ENCODE results near the gene NPIPA3.

- no peak for TF ChIP-seq POLR2A (IDR thresholded peaks at IDR 0.05; ENCODE audit: low read depth, low read length)
- TF ChIP-seq POLR2AphosphoS5 (IDR thresholded peaks at IDR 0.05; ENCODE audit: low read depth, low read length): no peak
Measured at GRCh38 chr16:14667347-14668266, 35.6 kb upstream of the NPIPA3 start.
